IMR-90 (cell line): ENCODE results near the gene MARS1. TPM values are rescaled to one million over a fixed set of nuclear protein-coding genes. Genes with fewer than 3 reads are reported as not detected.

Experiments
- ATAC-seq: fragments of 200-7000 bp; cut with Tn5 transposase; 2 replicates; pipeline ENCODE4 v1.9.1; 2020; ENCODE audit warnings: low read depth, mild to moderate bottlenecking, moderate library complexity
- BruUV-seq: library from RNA; stranded (reverse); fragments of 400-500 nt; replicated peaks from 2 replicates; lab custom pipeline; 2021; lab: Mats Ljungman, UMichigan
- CTCF ChIA-PET: fragments of 300-600 bp; formaldehyde crosslinking; extraction: SDS; loops from one replicate; lab custom pipeline; 2021; ENCODE audit warnings: antibody characterized with exemption; lab: Yijun Ruan, JAX
- POLR2A ChIA-PET: fragments of 300-600 bp; sonication (Branson Sonifier 250); formaldehyde crosslinking; loops from one replicate; lab custom pipeline; 2022; ENCODE audit warnings: antibody characterized with exemption; ENCODE audit not compliant: unreplicated experiment; lab: Charles Lee
- DNase-seq: peaks from one replicate; pipeline ENCODE4 v3.0.0; 2013
- H2AFZ ChIP-seq: replicated peaks from 2 replicates; pipeline ENCODE3; 2013; ENCODE audit warnings: low read length, mild to moderate bottlenecking; ENCODE audit not compliant: poor library complexity
- H2AK5ac ChIP-seq: 2 replicates; pipeline ENCODE4 v1.6.1; 2013; ENCODE audit warnings: low read depth, low read length, inconsistent platforms
- H2AK9ac ChIP-seq: replicated peaks from 2 replicates; pipeline ENCODE3; 2013; ENCODE audit warnings: mild to moderate bottlenecking, low read depth, low read length, moderate library complexity; ENCODE audit not compliant: poor library complexity
- H2BK120ac ChIP-seq: 2 replicates; pipeline ENCODE4 v1.6.1; 2013; ENCODE audit warnings: low read depth, low read length, inconsistent platforms
- H2BK15ac ChIP-seq: 3 replicates; pipeline ENCODE4 v1.6.1; 2013; ENCODE audit warnings: low read depth, low read length, inconsistent platforms
- H2BK20ac ChIP-seq: 2 replicates; pipeline ENCODE4 v1.6.1; 2013; ENCODE audit warnings: low read depth, mild to moderate bottlenecking, inconsistent platforms, low read length, moderate library complexity
- H2BK5ac ChIP-seq: 2 replicates; pipeline ENCODE4 v1.6.1; 2013; ENCODE audit warnings: mild to moderate bottlenecking, low read depth, low read length, inconsistent platforms; ENCODE audit not compliant: poor library complexity, severe bottlenecking
- H3K14ac ChIP-seq: replicated peaks from 2 replicates; pipeline ENCODE4 v1.6.1; 2013; ENCODE audit warnings: low read depth, low read length, inconsistent platforms
- H3K18ac ChIP-seq: 2 replicates; pipeline ENCODE4 v1.6.1; 2013; ENCODE audit warnings: low read depth, low read length, control low read depth
- H3K23ac ChIP-seq: 2 replicates; pipeline ENCODE4 v1.6.1; 2013; ENCODE audit warnings: low read depth, low read length, inconsistent platforms
- H3K27ac ChIP-seq: 2 replicates; pipeline ENCODE4 v1.5.1; 2013; ENCODE audit warnings: mild to moderate bottlenecking, control low read depth, low read length; ENCODE audit not compliant: insufficient read depth
- H3K27me3 ChIP-seq: 2 replicates; pipeline ENCODE4 v1.6.1; 2013; ENCODE audit warnings: low read length; ENCODE audit not compliant: control insufficient read depth, insufficient read depth
- H3K36me3 ChIP-seq: 2 replicates; pipeline ENCODE4 v1.6.1; 2013; ENCODE audit warnings: low read length, mixed read lengths; ENCODE audit not compliant: control insufficient read depth, insufficient read depth
- H3K4ac ChIP-seq: 2 replicates; pipeline ENCODE4 v1.6.1; 2013; ENCODE audit warnings: low read depth, low read length, inconsistent platforms
- H3K4me1 ChIP-seq: 2 replicates; pipeline ENCODE4 v1.6.1; 2013; ENCODE audit warnings: low read length, mixed read lengths; ENCODE audit not compliant: control insufficient read depth, insufficient read depth
- H3K4me2 ChIP-seq: 2 replicates; pipeline ENCODE4 v1.6.1; 2013; ENCODE audit warnings: low read depth, mild to moderate bottlenecking, control low read depth, low read length, moderate library complexity
- H3K4me3 ChIP-seq: 2 replicates; pipeline ENCODE4 v1.5.1; 2013; ENCODE audit warnings: low read depth, mild to moderate bottlenecking, control low read depth, low read length, moderate library complexity; ENCODE audit not compliant: insufficient read depth
- H3K56ac ChIP-seq: 2 replicates; pipeline ENCODE4 v1.6.1; 2013; ENCODE audit warnings: low read length, inconsistent platforms; ENCODE audit not compliant: insufficient read depth; ENCODE audit errors: extremely low read depth
- H3K79me1 ChIP-seq, 2 experiments: 2 replicates each; pipeline ENCODE4 v1.6.1; 2013; ENCODE audit warnings: low read length in 2 of 2, inconsistent platforms in 1 of 2, low read depth in 1 of 2
- H3K9ac ChIP-seq: 2 replicates; pipeline ENCODE4 v1.6.1; 2013; ENCODE audit warnings: low read depth, low read length, control low read depth
- H3K9me1 ChIP-seq: 2 replicates; pipeline ENCODE4 v1.6.1; 2013; ENCODE audit warnings: low read length, inconsistent platforms; ENCODE audit not compliant: insufficient read depth
- H3K9me3 ChIP-seq: 2 replicates; pipeline ENCODE4 v1.6.1; 2013; ENCODE audit warnings: low read length; ENCODE audit not compliant: control insufficient read depth, insufficient read depth
- H4K20me1 ChIP-seq: 2 replicates; pipeline ENCODE4 v1.6.1; 2013; ENCODE audit warnings: low read length, inconsistent platforms; ENCODE audit not compliant: insufficient read depth
- H4K5ac ChIP-seq: 2 replicates; pipeline ENCODE4 v1.6.1; 2013; ENCODE audit warnings: mild to moderate bottlenecking, low read depth, low read length, control low read depth
- H4K8ac ChIP-seq, 2 experiments: 2 replicates each; pipeline ENCODE4 v1.6.1; 2013; ENCODE audit warnings: low read depth in 2 of 2, low read length in 2 of 2, control low read depth in 1 of 2, inconsistent platforms in 1 of 2
- H4K91ac ChIP-seq: 2 replicates; pipeline ENCODE4 v1.6.1; 2013; ENCODE audit warnings: low read depth, low read length, inconsistent platforms; ENCODE audit not compliant: insufficient read depth
- SMC3 ChIP-seq: fragments of 150-350 bp; IDR thresholded peaks from 2 replicates; pipeline ENCODE4 v1.6.1; 2016; ENCODE audit warnings: low read depth, mild to moderate bottlenecking, antibody characterized with exemption, low read length, moderate library complexity
- WGBS, 2 experiments: methylation state at CpG; one replicate each; pipeline versions ENCODE4 v1.1.5 to v1.1.7; 2013; ENCODE audit warnings: missing lambda C conversion rate in 2 of 2; ENCODE audit not compliant: insufficient read length in 1 of 2; ENCODE audit errors: extremely low coverage in 2 of 2; 5-methylcytosine and 5-hydroxymethylcytosine counted together
- dilution Hi-C: fragments of 300-500 bp; cut with HindIII; formaldehyde crosslinking; loops from one replicate; pipeline ENCODE4 v1.14.3; 2018; ENCODE audit warnings: low sequenced_read_pairs; ENCODE audit not compliant: unreplicated experiment
- in situ Hi-C: fragments of 300-500 bp; cut with MboI; formaldehyde crosslinking; loops from 3 replicates; pipeline ENCODE4 v1.14.3; 2019; ENCODE audit warnings: low sequenced_read_pairs, inconsistent platforms, mixed read lengths
- intact Hi-C: fragments of 100-400 bp; cut with micrococcal nuclease; formaldehyde crosslinking; loops from 2 replicates; pipeline ENCODE4 v1.10.0; 2022
- polyA plus RNA-seq, 3 experiments: library from polyadenylated mRNA; depleted of rRNA; stranded (reverse); fragments of >200 nt; gene quantifications; 2 replicates each; pipeline ENCODE4 v1.2.3, GENCODE V29; 2012; ENCODE audit warnings: low replicate concordance in 1 of 3
- total RNA-seq: library from RNA; depleted of rRNA; stranded (reverse); fragments of >200 nt; gene quantifications from 2 replicates; pipeline ENCODE4 v1.2.3, GENCODE V29; 2012

MARS1 gene
- total and polyA plus RNA-seq, 2 of the 4 experiments (the other 2 are of a cell fraction) = 156 to 164 TPM

DNA sequence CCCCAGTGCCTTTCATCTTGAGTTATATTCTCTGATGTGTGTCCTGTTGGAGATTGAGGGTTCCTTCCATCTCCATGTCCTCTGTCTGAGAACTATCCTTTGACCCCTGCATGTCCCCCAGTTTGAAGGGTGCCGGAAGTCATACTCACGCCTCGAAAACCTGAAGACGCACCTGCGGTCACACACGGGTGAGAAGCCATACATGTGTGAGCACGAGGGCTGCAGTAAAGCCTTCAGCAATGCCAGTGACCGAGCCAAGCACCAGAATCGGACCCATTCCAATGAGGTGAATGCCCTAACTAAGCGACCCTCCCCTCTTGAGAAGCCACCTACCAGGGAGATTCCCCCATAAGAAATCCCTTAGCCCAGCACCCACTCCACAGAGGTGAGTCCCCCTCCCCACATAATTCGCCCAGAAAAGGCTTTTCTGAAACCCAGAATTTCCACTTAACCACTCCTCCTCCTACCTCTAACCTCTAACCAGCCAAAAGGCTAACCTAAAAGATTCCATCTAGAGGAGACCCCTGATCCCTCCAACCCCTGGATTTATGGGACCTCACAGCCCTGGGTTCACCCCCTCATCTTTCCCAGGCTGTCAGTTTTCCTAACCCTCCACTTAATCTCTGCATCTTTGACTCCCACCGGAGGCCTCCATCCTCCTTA lies 20.5 kb upstream of the MARS1 start:
- Histone ChIP-seq H3K4me3 (no peak overlapping the region), H3K14ac (no peak overlapping the region), H3K4me1 (no peaks in the 10 kb centered on the region), H2BK5ac (no peak overlapping the region), H4K20me1 (no peaks in the 10 kb centered on the region), H3K9me1 (peaks cover 6% of the 10 kb centered on the region; the same call in 1 of the 2 replicates), H4K91ac (no peak overlapping the region), H3K23ac (no peak overlapping the region), H3K18ac (no peak overlapping the region), H2AFZ (no peak overlapping the region), H2AK9ac (no peak overlapping the region), H2AK5ac (no peak overlapping the region), H3K56ac (no peak overlapping the region), H2BK15ac (no peak overlapping the region), H3K4ac (no peak overlapping the region), H3K36me3 (no peaks in the 10 kb centered on the region), H3K79me1 (no peaks in the 10 kb centered on the region), H4K5ac (no peak overlapping the region), H2BK120ac (no peak overlapping the region), H3K4me2 (no peak overlapping the region), H4K8ac (no peak overlapping the region), H2BK20ac (no peak overlapping the region), H3K9me3 (no peaks in the 10 kb centered on the region; the same call in 1 of the 2 replicates), H3K27me3 (peaks cover 13% of the 10 kb centered on the region), H3K9ac (no peak overlapping the region), H3K27ac (no peak overlapping the region)
- dilution Hi-C loops = no loop called here
- ATAC-seq (no peak), DNase-seq (no peak)
- TF ChIP-seq SMC3 = no peak
- CTCF ChIA-PET = interaction anchor here (1.0 kb wide), 1 partner anchor 8 kb away, joined by 4 read pairs; the partner anchor contains the start of gene GLI1
- intact Hi-C loops = no loop called here
- in situ Hi-C loops = no loop called here
- WGBS, 2 experiments = 89% methylated on average over 10 of the region's 12 CpGs; no CpG with 5 or more reads in 1 of the 2 experiments
- POLR2A ChIA-PET = no interaction called here
- no TSS peak for BruUV-seq
